GM19043 (cell line): ENCODE data around the gene TSPY4.
"Not testable (repeated sequence)": the region's sequence is repeated elsewhere in the genome, so short reads cannot be mapped to it uniquely, and the experiment has no call there.

ENCODE experiments used
- ATAC-seq: cut with Tn5 transposase; IDR thresholded peaks from one replicate; pipeline ENCODE4 v1.9.1; 2021; ENCODE audit warnings: low read depth; ENCODE audit not compliant: unreplicated experiment

TSPY4 gene

GRCh38 chrY:9337164-9337563, at the start of gene TSPY4:
Gene TSPY4, plus strand, starts transcription at chrY:9337464. Its CDS starts 46 bp downstream, at chrY:9337510.
- not testable (repeated sequence) for ATAC-seq

- ATAC-seq, result no peak
These were observed 16.3 kb upstream of the TSPY4 start for GRCh38 chrY:9320996-9321395.

GRCh38 chrY:9357497-9357896, 20.2 kb downstream of the TSPY4 start, which contains the start of gene TSPY8:
Gene TSPY8, plus strand, starts transcription at chrY:9357797. Its CDS starts 46 bp downstream, at chrY:9357843.
- not testable (repeated sequence) for ATAC-seq
